Measurements from ENCODE around the gene SLC28A2.

DNA sequence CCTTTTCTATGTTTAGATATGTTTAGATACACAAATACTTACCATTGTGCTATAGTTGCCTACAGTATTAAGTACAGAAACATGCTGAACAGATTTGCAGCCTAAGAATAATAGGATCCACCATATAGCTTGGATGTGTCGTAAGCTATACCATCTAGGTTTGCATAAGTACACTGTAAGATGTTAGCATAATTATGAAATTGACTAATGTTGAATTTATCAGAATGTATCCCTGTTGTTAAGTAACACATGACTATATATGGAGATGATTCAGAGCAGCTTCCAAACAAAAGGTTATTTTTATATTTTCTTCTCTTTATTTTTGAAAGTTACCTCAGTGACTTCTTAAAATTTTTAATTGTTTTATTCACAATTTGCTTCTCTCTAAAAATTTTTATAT lies 2.4 kb downstream of the SLC28A2 start:
- TF ChIP-seq, protein P1, sequence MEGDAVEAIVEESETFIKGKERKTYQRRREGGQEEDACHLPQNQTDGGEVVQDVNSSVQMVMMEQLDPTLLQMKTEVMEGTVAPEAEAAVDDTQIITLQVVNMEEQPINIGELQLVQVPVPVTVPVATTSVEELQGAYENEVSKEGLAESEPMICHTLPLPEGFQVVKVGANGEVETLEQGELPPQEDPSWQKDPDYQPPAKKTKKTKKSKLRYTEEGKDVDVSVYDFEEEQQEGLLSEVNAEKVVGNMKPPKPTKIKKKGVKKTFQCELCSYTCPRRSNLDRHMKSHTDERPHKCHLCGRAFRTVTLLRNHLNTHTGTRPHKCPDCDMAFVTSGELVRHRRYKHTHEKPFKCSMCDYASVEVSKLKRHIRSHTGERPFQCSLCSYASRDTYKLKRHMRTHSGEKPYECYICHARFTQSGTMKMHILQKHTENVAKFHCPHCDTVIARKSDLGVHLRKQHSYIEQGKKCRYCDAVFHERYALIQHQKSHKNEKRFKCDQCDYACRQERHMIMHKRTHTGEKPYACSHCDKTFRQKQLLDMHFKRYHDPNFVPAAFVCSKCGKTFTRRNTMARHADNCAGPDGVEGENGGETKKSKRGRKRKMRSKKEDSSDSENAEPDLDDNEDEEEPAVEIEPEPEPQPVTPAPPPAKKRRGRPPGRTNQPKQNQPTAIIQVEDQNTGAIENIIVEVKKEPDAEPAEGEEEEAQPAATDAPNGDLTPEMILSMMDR (IDR thresholded peaks at IDR 0.05) = no peak
- TF ChIP-seq POLR2A (IDR thresholded peaks at IDR 0.05) = no peak
